ENCODE results near the gene MALRD1. TPM values are rescaled to one million over a fixed set of nuclear protein-coding genes. Genes with fewer than 3 reads are reported as not detected.

MALRD1 gene
- total and polyA plus RNA-seq, 2 experiments from 2014 or later: 0.45 TPM; not detected in 1

GRCh38 chr10:19640566-19641263, 592.1 kb downstream of the MALRD1 start:
- no peak overlapping the region for H3K4me2 ChIP-seq (ENCODE audit: unreplicated experiment)
- H3K9ac ChIP-seq: no peak overlapping the region
- H3K36me3 ChIP-seq (ENCODE audit: low read depth): no peaks in the 10 kb centered on the region
- no peaks in the 10 kb centered on the region for H3K9me2 ChIP-seq (ENCODE audit: insufficient read depth)
- in situ Hi-C loops (cut with MboI): no loop called here
- H3K9me3 ChIP-seq (ENCODE audit: low read depth): no peaks in the 10 kb centered on the region
- no peaks in the 10 kb centered on the region for H4K20me1 ChIP-seq (ENCODE audit: insufficient read depth)
- peaks cover 22% of the 10 kb centered on the region for H3K4me1 ChIP-seq (ENCODE audit: insufficient read depth)
- H2AFZ ChIP-seq: no peak overlapping the region
- TF ChIP-seq EZH2phosphoT487 (IDR thresholded peaks at IDR 0.05; ENCODE audit: insufficient read depth, low read depth) (no peak), EZH2 (IDR thresholded peaks at IDR 0.05; ENCODE audit: insufficient read depth, poor library complexity, severe bottlenecking) (no peak)
- no peaks in the 10 kb centered on the region for H3K79me2 ChIP-seq (ENCODE audit: insufficient read depth)
- no peaks in the 10 kb centered on the region for H3K27me3 ChIP-seq (replicated peaks; ENCODE audit: insufficient read depth)
- no peak overlapping the region for H3K4me3 ChIP-seq
- DNase-seq: no peak
- 95 to 98% methylated on average over 3 of the region's 3 CpGs for WGBS, 2 experiments (ENCODE audit: low coverage in 1 of 2, low lambda C conversion rate in 2 of 2, missing lambda C conversion rate in 2 of 2)
- H3K27ac ChIP-seq: no peak overlapping the region
- H3F3A ChIP-seq (ENCODE audit: insufficient read depth): peaks cover 22% of the 10 kb centered on the region

GRCh38 chr10:19651549-19651948, 602.9 kb downstream of the MALRD1 start:
- peak overlapping the region; percentile 91 for H3K27ac ChIP-seq
- no peaks in the 10 kb centered on the region for H3K36me3 ChIP-seq (ENCODE audit: low read depth)
- no peaks in the 10 kb centered on the region for H3K9me2 ChIP-seq (ENCODE audit: insufficient read depth)
- peak overlapping the region; percentile 53 for H3K9ac ChIP-seq
- in situ Hi-C loops (cut with MboI): no loop called here
- TF ChIP-seq EZH2phosphoT487 (IDR thresholded peaks at IDR 0.05; ENCODE audit: insufficient read depth, low read depth) (no peak), EZH2 (IDR thresholded peaks at IDR 0.05; ENCODE audit: insufficient read depth, poor library complexity, severe bottlenecking) (no peak)
- H4K20me1 ChIP-seq (ENCODE audit: insufficient read depth): no peaks in the 10 kb centered on the region
- H3K9me3 ChIP-seq (ENCODE audit: low read depth): no peaks in the 10 kb centered on the region
- H3K27me3 ChIP-seq (replicated peaks; ENCODE audit: insufficient read depth): no peaks in the 10 kb centered on the region
- DNase-seq: peak; percentile 98
- 0% methylated on average over 1 of the region's 1 CpG for WGBS, 2 experiments (ENCODE audit: low coverage in 1 of 2, low lambda C conversion rate in 2 of 2, missing lambda C conversion rate in 2 of 2)
- no peaks in the 10 kb centered on the region for H3K79me2 ChIP-seq (ENCODE audit: insufficient read depth)
- H3K4me1 ChIP-seq (ENCODE audit: insufficient read depth): peaks cover 53% of the 10 kb centered on the region
- peak overlapping the region; percentile 16 for H3K4me2 ChIP-seq (ENCODE audit: unreplicated experiment)
- H2AFZ ChIP-seq: peak overlapping the region; percentile 12; the same call in 1 of the 2 replicates
- peaks cover 38% of the 10 kb centered on the region for H3F3A ChIP-seq (ENCODE audit: insufficient read depth)
- no peak overlapping the region for H3K4me3 ChIP-seq

GRCh38 chr10:19652750-19653149, 604.1 kb downstream of the MALRD1 start:
- Histone ChIP-seq H3K27me3 (replicated peaks; ENCODE audit: insufficient read depth) (no peaks in the 10 kb centered on the region), H3K4me3 (no peak overlapping the region), H3K27ac (peak overlapping the region; percentile 91), H3K9ac (no peak overlapping the region), H3F3A (ENCODE audit: insufficient read depth) (peaks cover 38% of the 10 kb centered on the region), H3K4me1 (ENCODE audit: insufficient read depth) (peaks cover 55% of the 10 kb centered on the region), H3K79me2 (ENCODE audit: insufficient read depth) (no peaks in the 10 kb centered on the region), H3K4me2 (ENCODE audit: unreplicated experiment) (no peak overlapping the region), H2AFZ (no peak overlapping the region), H3K36me3 (ENCODE audit: low read depth) (no peaks in the 10 kb centered on the region), H3K9me2 (ENCODE audit: insufficient read depth) (no peaks in the 10 kb centered on the region), H3K9me3 (ENCODE audit: low read depth) (no peaks in the 10 kb centered on the region), H4K20me1 (ENCODE audit: insufficient read depth) (no peaks in the 10 kb centered on the region)
- in situ Hi-C loops (cut with MboI): no loop called here
- TF ChIP-seq EZH2 (IDR thresholded peaks at IDR 0.05; ENCODE audit: insufficient read depth, poor library complexity, severe bottlenecking) (no peak), EZH2phosphoT487 (IDR thresholded peaks at IDR 0.05; ENCODE audit: insufficient read depth, low read depth) (no peak)
- WGBS, 2 experiments (ENCODE audit: low coverage in 1 of 2, low lambda C conversion rate in 2 of 2, missing lambda C conversion rate in 2 of 2): 7 to 9% methylated on average over 1 of the region's 1 CpG
- DNase-seq: peak; percentile 42

- TF ChIP-seq EZH2 (IDR thresholded peaks at IDR 0.05; ENCODE audit: insufficient read depth, poor library complexity, severe bottlenecking) (no peak), EZH2phosphoT487 (IDR thresholded peaks at IDR 0.05; ENCODE audit: insufficient read depth, low read depth) (no peak)
- H3F3A ChIP-seq (ENCODE audit: insufficient read depth): peaks cover 38% of the 10 kb centered on the region
- WGBS, 2 experiments (ENCODE audit: low coverage in 1 of 2, low lambda C conversion rate in 2 of 2, missing lambda C conversion rate in 2 of 2): 59 to 61% methylated on average over 2 of the region's 2 CpGs
- peaks cover 9% of the 10 kb centered on the region; the same call in 1 of the 2 replicates for H3K9me2 ChIP-seq (ENCODE audit: insufficient read depth)
- in situ Hi-C loops (cut with MboI): no loop called here
- peak overlapping the region; percentile 62 for H3K4me3 ChIP-seq
- no peaks in the 10 kb centered on the region for H4K20me1 ChIP-seq (ENCODE audit: insufficient read depth)
- H3K27me3 ChIP-seq (replicated peaks; ENCODE audit: insufficient read depth): no peaks in the 10 kb centered on the region
- no peaks in the 10 kb centered on the region for H3K79me2 ChIP-seq (ENCODE audit: insufficient read depth)
- peak overlapping the region; percentile 78 for H2AFZ ChIP-seq
- DNase-seq: no peak
- no peaks in the 10 kb centered on the region for H3K36me3 ChIP-seq (ENCODE audit: low read depth)
- H3K9me3 ChIP-seq (ENCODE audit: low read depth): no peaks in the 10 kb centered on the region
- H3K9ac ChIP-seq: peak overlapping the region; percentile 47; the same call in 1 of the 2 replicates
- peak overlapping the region; percentile 70 for H3K27ac ChIP-seq
- H3K4me1 ChIP-seq (ENCODE audit: insufficient read depth): peaks cover 65% of the 10 kb centered on the region
- peak overlapping the region; percentile 99 for H3K4me2 ChIP-seq (ENCODE audit: unreplicated experiment)
Measured at GRCh38 chr10:19653931-19654330, 605.3 kb downstream of the MALRD1 start.

Measured in GM23248 (cell line).